SH-SY5Y (cell line): Measurements from ENCODE around the gene CLIC6.

Experiments
- GATA2 ChIP-seq: IDR thresholded peaks from 2 replicates; pipeline ENCODE4 v1.6.1; 2011; ENCODE audit warnings: mild to moderate bottlenecking, low read depth, low read length
- GATA3 ChIP-seq: IDR thresholded peaks from 2 replicates; pipeline ENCODE4 v1.6.1; 2011; ENCODE audit warnings: low read depth, mild to moderate bottlenecking, low read length, moderate library complexity

- TF ChIP-seq GATA2 (no peak), GATA3 (no peak)
These were observed 520 bp downstream of the CLIC6 start for GRCh38 chr21:34669149-34669879.
